OCI-LY7 (cell line): ENCODE data around the gene VPS18.

Source experiments
- CTCF ChIP-seq: fragments of 200-600 bp; sonication (generic); conservative IDR thresholded peaks from 2 replicates; pipeline ENCODE4 v1.5.1; 2014; ENCODE audit warnings: mild to moderate bottlenecking, antibody characterized with exemption, low read length, moderate library complexity, mixed read lengths
- EZH2phosphoT487 ChIP-seq: fragments of 200-600 bp; sonication (generic); IDR thresholded peaks from 2 replicates; pipeline ENCODE4 v1.6.1; 2018; ENCODE audit warnings: low read depth, borderline replicate concordance, mild to moderate bottlenecking, mixed run types, antibody characterized with exemption, low read length, moderate library complexity, mixed read lengths

GRCh38 chr15:40891810-40892446 is 2.3 kb upstream of the VPS18 start:
- TF ChIP-seq CTCF (peak; percentile 89), EZH2phosphoT487 (no peak)
